ENCODE data around the gene RNF151.

Gene RNF151

GRCh38 chr16:2003231-2003826 is 36.7 kb downstream of the RNF151 start:
- no peak overlapping the region for H3K4me3 ChIP-seq (ENCODE audit: control insufficient read depth, low read depth, low read length)
- no peak for TF ChIP-seq CTCF (conservative IDR thresholded peaks at IDR 0.05; ENCODE audit: control insufficient read depth, insufficient read depth, low read depth, low read length)
- DNase-seq (ENCODE audit: low read depth) = no peak

GRCh38 chr16:2003827-2004641 is 37.4 kb downstream of the RNF151 start:
- DNase-seq (ENCODE audit: low read depth) = peak; percentile 86
- H3K4me3 ChIP-seq (ENCODE audit: control insufficient read depth, low read depth, low read length) = no peak overlapping the region
- TF ChIP-seq CTCF (conservative IDR thresholded peaks at IDR 0.05; ENCODE audit: control insufficient read depth, insufficient read depth, low read depth, low read length) = peak; percentile 87

GRCh38 chr16:2004795-2005517 is 38.3 kb downstream of the RNF151 start:
- DNase-seq (ENCODE audit: low read depth) = peak; percentile 36
- no peak for TF ChIP-seq CTCF (conservative IDR thresholded peaks at IDR 0.05; ENCODE audit: control insufficient read depth, insufficient read depth, low read depth, low read length)
- H3K4me3 ChIP-seq (ENCODE audit: control insufficient read depth, low read depth, low read length) = no peak overlapping the region

- H3K4me3 ChIP-seq (ENCODE audit: control insufficient read depth, low read depth, low read length) = no peak overlapping the region
- no peak for TF ChIP-seq CTCF (conservative IDR thresholded peaks at IDR 0.05; ENCODE audit: control insufficient read depth, insufficient read depth, low read depth, low read length)
- DNase-seq (ENCODE audit: low read depth) = no peak
Measured at GRCh38 chr16:2005646-2006045, 39.0 kb downstream of the RNF151 start.

GRCh38 chr16:2006317-2006716 is 39.7 kb downstream of the RNF151 start:
- no peak for DNase-seq (ENCODE audit: low read depth)
- no peak for TF ChIP-seq CTCF (conservative IDR thresholded peaks at IDR 0.05; ENCODE audit: control insufficient read depth, insufficient read depth, low read depth, low read length)
- H3K4me3 ChIP-seq (ENCODE audit: control insufficient read depth, low read depth, low read length) = no peak overlapping the region

GRCh38 chr16:2007081-2007836 is 40.6 kb downstream of the RNF151 start:
- TF ChIP-seq CTCF (conservative IDR thresholded peaks at IDR 0.05; ENCODE audit: control insufficient read depth, insufficient read depth, low read depth, low read length) = no peak
- no peak for DNase-seq (ENCODE audit: low read depth)
- H3K4me3 ChIP-seq (ENCODE audit: control insufficient read depth, low read depth, low read length) = peak overlapping the region; percentile 63
